WTC11 (cell line): ENCODE measurements around the gene MYO16. TPM values are rescaled to one million over a fixed set of nuclear protein-coding genes. Genes with fewer than 3 reads are reported as not detected.

Experiments
- ATAC-seq: fragments of 200-7000 bp; cut with Tn5 transposase; 2 replicates; pipeline ENCODE4 v1.10.0; 2021; ENCODE audit warnings: mild to moderate bottlenecking, moderate library complexity
- CTCF ChIA-PET: fragments of 300-600 bp; sonication (Branson Sonifier 250); formaldehyde crosslinking; loops from one replicate; lab custom pipeline; 2021; ENCODE audit warnings: antibody characterized with exemption; lab: Charles Lee
- POLR2A ChIA-PET: fragments of 350-600 bp; sonication (Branson Sonifier 250); formaldehyde crosslinking; loops from one replicate; lab custom pipeline; 2021; ENCODE audit warnings: antibody characterized with exemption; lab: Charles Lee
- DNase-seq: peaks from one replicate; pipeline ENCODE4 v3.0.0; 2021; ENCODE audit warnings: low spot score
- H3K27ac Mint-ChIP-seq: 2 replicates; pipeline ENCODE4 v1.8.0; 2021; ENCODE audit warnings: mixed read lengths
- H3K27me3 Mint-ChIP-seq: 2 replicates; pipeline ENCODE4 v1.8.0; 2021; ENCODE audit warnings: low read depth, mild to moderate bottlenecking, moderate library complexity, mixed read lengths
- H3K36me3 Mint-ChIP-seq: 2 replicates; pipeline ENCODE4 v1.8.0; 2021; ENCODE audit warnings: mixed read lengths
- H3K4me1 Mint-ChIP-seq: 2 replicates; pipeline ENCODE4 v1.8.0; 2022; ENCODE audit warnings: mixed read lengths
- H3K4me3 Mint-ChIP-seq: 2 replicates; pipeline ENCODE4 v1.8.0; 2021; ENCODE audit warnings: mild to moderate bottlenecking, moderate library complexity, mixed read lengths
- H3K9me3 Mint-ChIP-seq: 2 replicates; pipeline ENCODE4 v1.8.0; 2021; ENCODE audit warnings: mixed read lengths
- AFF4 ChIP-seq: sonication (generic); formaldehyde crosslinking; IDR thresholded peaks from 2 replicates; pipeline ENCODE4 v1.8.1; 2023; ENCODE audit warnings: mild to moderate bottlenecking, missing genetic modification reagents, borderline replicate concordance
- CDX4 ChIP-seq: fragments of 250-450 bp; sonication (Bioruptor Pico); IDR thresholded peaks from 2 replicates; pipeline ENCODE4 v1.9.0; 2021; ENCODE audit warnings: moderate library complexity, mild to moderate bottlenecking, inconsistent platforms, borderline replicate concordance
- CREB1 ChIP-seq: sonication (generic); formaldehyde crosslinking; IDR thresholded peaks from 2 replicates; pipeline ENCODE4 v1.8.0; 2023; ENCODE audit warnings: mild to moderate bottlenecking, missing genetic modification reagents
- CREM ChIP-seq: sonication (generic); formaldehyde crosslinking; IDR thresholded peaks from 2 replicates; pipeline ENCODE4 v1.8.1; 2022; ENCODE audit warnings: mild to moderate bottlenecking, missing genetic modification reagents, moderate library complexity
- EMX1 ChIP-seq: fragments of 250-450 bp; sonication (Bioruptor Pico); IDR thresholded peaks from 2 replicates; pipeline ENCODE4 v1.8.0; 2021; ENCODE audit warnings: mild to moderate bottlenecking
- FOXP4 ChIP-seq: sonication (generic); formaldehyde crosslinking; IDR thresholded peaks from 2 replicates; pipeline ENCODE4 v1.8.0; 2022; ENCODE audit warnings: mild to moderate bottlenecking, missing genetic modification reagents
- HMGXB4 ChIP-seq: sonication (generic); formaldehyde crosslinking; IDR thresholded peaks from 2 replicates; pipeline ENCODE4 v1.8.1; 2023; ENCODE audit warnings: mild to moderate bottlenecking, moderate library complexity, missing genetic modification reagents
- MLX ChIP-seq: sonication (generic); formaldehyde crosslinking; IDR thresholded peaks from 2 replicates; pipeline ENCODE4 v1.8.1; 2023; ENCODE audit warnings: mild to moderate bottlenecking, missing genetic modification reagents, moderate library complexity
- MYBL2 ChIP-seq: sonication (generic); formaldehyde crosslinking; IDR thresholded peaks from 2 replicates; pipeline ENCODE4 v1.8.1; 2023; ENCODE audit warnings: mild to moderate bottlenecking, moderate library complexity, missing genetic modification reagents
- NFE2L1 ChIP-seq: sonication (generic); formaldehyde crosslinking; IDR thresholded peaks from 2 replicates; pipeline ENCODE4 v1.8.1; 2023; ENCODE audit warnings: missing genetic modification reagents
- NFYB ChIP-seq: sonication (generic); formaldehyde crosslinking; conservative IDR thresholded peaks from 2 replicates; pipeline ENCODE4 v1.8.0; 2022; ENCODE audit warnings: low read depth, missing genetic modification reagents
- PRRX2 ChIP-seq: fragments of 250-450 bp; sonication (Bioruptor Pico); IDR thresholded peaks from 2 replicates; pipeline ENCODE4 v1.8.0; 2021; ENCODE audit warnings: mild to moderate bottlenecking
- TEAD1 ChIP-seq: sonication (generic); formaldehyde crosslinking; IDR thresholded peaks from 2 replicates; pipeline ENCODE4 v1.8.0; 2022; ENCODE audit warnings: mild to moderate bottlenecking, missing genetic modification reagents
- ZNF219 ChIP-seq: sonication (generic); formaldehyde crosslinking; IDR thresholded peaks from 2 replicates; pipeline ENCODE4 v1.8.0; 2023; ENCODE audit warnings: missing genetic modification reagents, mild to moderate bottlenecking, borderline replicate concordance
- ZNF416 ChIP-seq: fragments of 250-450 bp; sonication (Bioruptor Pico); IDR thresholded peaks from 2 replicates; pipeline ENCODE4 v1.9.0; 2021; ENCODE audit warnings: mild to moderate bottlenecking, inconsistent platforms
- ZNF423 ChIP-seq: fragments of 250-450 bp; sonication (Bioruptor Pico); IDR thresholded peaks from 2 replicates; pipeline ENCODE4 v2.1.2; 2022; ENCODE audit warnings: mild to moderate bottlenecking, moderate library complexity
- ZNF532 ChIP-seq: fragments of 250-450 bp; sonication (Bioruptor Pico); IDR thresholded peaks from 2 replicates; pipeline ENCODE4 v1.9.0; 2021; ENCODE audit warnings: mild to moderate bottlenecking, borderline replicate concordance
- total RNA-seq: library from RNA; stranded (reverse); gene quantifications from 3 replicates; pipeline ENCODE4 v1.2.3, GENCODE V29; 2021

Gene MYO16
- total RNA-seq, 1 experiment from 2014 or later, result 0.09 TPM

- TF ChIP-seq HMGXB4 (CRISPR knock-in tag), result no peak
- no peak for TF ChIP-seq ZNF416 (CRISPR knock-in tag)
- no peak for TF ChIP-seq NFYB (CRISPR knock-in tag)
These were observed 562.0 kb downstream of the MYO16 start (continued) for GRCh38 chr13:109191413-109191812.

- TF ChIP-seq CDX4, result no peak
- TF ChIP-seq ZNF532, result no peak
- TF ChIP-seq EMX1 (CRISPR knock-in tag), result no peak
- TF ChIP-seq CREB1 (CRISPR knock-in tag), result no peak
- no peak for TF ChIP-seq MLX (CRISPR knock-in tag)
- no peak for TF ChIP-seq NFE2L1
- H3K9me3 Mint-ChIP-seq, result no peaks in the 10 kb centered on the region
- H3K27ac Mint-ChIP-seq, result no peak overlapping the region
- DNase-seq (no peak), ATAC-seq (no peak)
- POLR2A ChIA-PET, result no interaction called here
- H3K36me3 Mint-ChIP-seq, result no peaks in the 10 kb centered on the region
- H3K27me3 Mint-ChIP-seq, result no peaks in the 10 kb centered on the region
- H3K4me3 Mint-ChIP-seq, result no peak overlapping the region
- CTCF ChIA-PET, result no interaction called here
- peaks cover 45% of the 10 kb centered on the region for H3K4me1 Mint-ChIP-seq
These were observed 562.9 kb downstream of the MYO16 start for GRCh38 chr13:109192306-109192705.

- peak; percentile 61 for DNase-seq
- peak; percentile 92 for ATAC-seq
- Mint-ChIP-seq H3K27ac (no peak overlapping the region), H3K27me3 (no peaks in the 10 kb centered on the region), H3K9me3 (no peaks in the 10 kb centered on the region), H3K4me1 (peaks cover 47% of the 10 kb centered on the region), H3K36me3 (no peaks in the 10 kb centered on the region), H3K4me3 (peak overlapping the region; percentile 22; the same call in 1 of the 2 replicates)
- CTCF ChIA-PET, result interaction anchor here (0.5 to 1.7 kb wide), 6 partner anchors 14 to 235 kb away, joined by 3 to 7 read pairs (median 4); no protein-coding TSS in a partner anchor
- POLR2A ChIA-PET, result no interaction called here
- TF ChIP-seq FOXP4 (no peak), MYBL2 (no peak), TEAD1 (CRISPR knock-in tag) (no peak), ZNF423 (no peak), PRRX2 (no peak), ZNF219 (CRISPR knock-in tag) (no peak), CREM (CRISPR knock-in tag) (no peak), AFF4 (CRISPR knock-in tag) (no peak)
These were observed 567.5 kb downstream of the MYO16 start for GRCh38 chr13:109196948-109197347.
